K562 (cell line): ENCODE data around the gene ARL5C. TPM values are rescaled to one million over a fixed set of nuclear protein-coding genes. Genes with fewer than 3 reads are reported as not detected.

Source experiments
- BDP1 ChIP-seq: IDR thresholded peaks from 3 replicates; pipeline ENCODE4 v1.6.1; 2011; ENCODE audit not compliant: insufficient read length, insufficient read depth
- CTBP1 ChIP-seq: fragments of 450-650 bp; IDR thresholded peaks from 2 replicates; pipeline ENCODE4 v1.6.1; 2016; ENCODE audit warnings: borderline replicate concordance
- DIDO1 ChIP-seq: fragments of 450-650 bp; IDR thresholded peaks from 2 replicates; pipeline ENCODE4 v1.6.1; 2016; ENCODE audit warnings: low read depth, missing biosample characterization, missing genetic modification characterization
- ELF1 ChIP-seq: fragments of 200-800 bp; sonication (Bioruptor generic); IDR thresholded peaks from 2 replicates; pipeline ENCODE4 v1.6.1; 2016; ENCODE audit warnings: missing genetic modification characterization, missing compliant biosample characterization
- EP300 ChIP-seq: IDR thresholded peaks from 2 replicates; pipeline ENCODE4 v1.6.1; 2012; ENCODE audit warnings: low read length, improper control_type of control experiment
- HSF4 ChIP-seq: fragments of 250-450 bp; sonication (Bioruptor Pico); IDR thresholded peaks from 2 replicates; pipeline ENCODE4 v2.1.2; 2022; ENCODE audit warnings: mild to moderate bottlenecking, moderate library complexity, borderline replicate concordance
- IRF1 ChIP-seq: sonication (generic); formaldehyde crosslinking; IDR thresholded peaks from 2 replicates; pipeline ENCODE4 v1.8.0; 2022; ENCODE audit warnings: missing genetic modification reagents, mild to moderate bottlenecking, borderline replicate concordance
- MIER1 ChIP-seq: fragments of 450-650 bp; IDR thresholded peaks from 2 replicates; pipeline ENCODE4 v1.6.1; 2016; ENCODE audit warnings: antibody characterized with exemption, mild to moderate bottlenecking, low read depth
- MTA3 ChIP-seq: fragments of 450-650 bp; formaldehyde crosslinking; IDR thresholded peaks from 2 replicates; pipeline ENCODE4 v1.6.1; 2017; ENCODE audit warnings: mild to moderate bottlenecking, borderline replicate concordance
- MYNN ChIP-seq, 2 experiments: sonication (generic); formaldehyde crosslinking in 1 of 2; IDR thresholded peaks; 2 replicates each; pipeline versions ENCODE4 v1.5.0 to v1.6.1; 2016 to 2020; ENCODE audit warnings: antibody characterized with exemption in 1 of 2, missing genetic modification reagents in 1 of 2
- SAP30 ChIP-seq: fragments of 200-600 bp; sonication (generic); IDR thresholded peaks from 2 replicates; pipeline ENCODE4 v1.6.1; 2012; ENCODE audit warnings: borderline replicate concordance, low read depth, mild to moderate bottlenecking, moderate library complexity, low read length, control low read depth, inconsistent platforms; ENCODE audit not compliant: insufficient read depth, poor library complexity, severe bottlenecking
- SMAD1 ChIP-seq: fragments of 150-350 bp; IDR thresholded peaks from 2 replicates; pipeline ENCODE4 v1.6.1; 2014; ENCODE audit warnings: low read length, low read depth; ENCODE audit not compliant: partially characterized antibody
- ZBTB1 ChIP-seq: sonication (generic); formaldehyde crosslinking; IDR thresholded peaks from 2 replicates; pipeline ENCODE4 v1.8.1; 2023; ENCODE audit warnings: missing genetic modification reagents, low read depth, mild to moderate bottlenecking, borderline replicate concordance
- ZBTB17 ChIP-seq: fragments of 450-650 bp; formaldehyde crosslinking; IDR thresholded peaks from 2 replicates; pipeline ENCODE4 v1.4.0; 2020; ENCODE audit warnings: mild to moderate bottlenecking
- ZNF124 ChIP-seq: sonication (generic); formaldehyde crosslinking; IDR thresholded peaks from 2 replicates; pipeline ENCODE4 v1.8.1; 2022; ENCODE audit warnings: missing genetic modification reagents
- ZNF184 ChIP-seq: sonication (generic); formaldehyde crosslinking; IDR thresholded peaks from 2 replicates; pipeline ENCODE4 v1.5.0; 2020; ENCODE audit warnings: missing genetic modification reagents
- ZNF707 ChIP-seq: fragments of 250-450 bp; sonication (Bioruptor Pico); conservative IDR thresholded peaks from 2 replicates; pipeline ENCODE4 v1.8.0; 2022; ENCODE audit warnings: inconsistent platforms, mild to moderate bottlenecking, moderate library complexity
- polyA plus RNA-seq, 8 experiments: library from polyadenylated mRNA; depleted of rRNA in 4 of 8; stranded (reverse) in 5 of 8; unstranded in 3 of 8; fragments of >200 nt; fragmentation: Nextera tagmentation in 2 of 8; fragmentation: Illumina TruSeq in 1 of 8; extraction: Ambion mirVana in 2 of 8; extraction: Trizol in 1 of 8; gene quantifications; 2 replicates each; pipeline versions ENCODE4 v1.2.1 to v1.2.3, GENCODE V29; 2011 to 2014; ENCODE audit warnings: inconsistent platforms in 1 of 8, missing spikeins in 1 of 8
- total RNA-seq, 7 experiments: library from RNA; depleted of rRNA in 6 of 7; stranded (reverse); fragments of >200 nt in 6 of 7; fragmentation: Illumina TruSeq in 2 of 7; extraction: Trizol in 2 of 7; gene quantifications; 2 replicates each; pipeline versions ENCODE4 v1.2.1 to v1.2.3, GENCODE V29; 2011 to 2021; ENCODE audit warnings: low replicate concordance in 1 of 7
- TF ChIP-seq, protein P1 (sequence below): fragments of 450-650 bp; IDR thresholded peaks from 2 replicates; pipeline ENCODE4 v1.6.1; 2016; ENCODE audit warnings: mild to moderate bottlenecking
- TF ChIP-seq, protein P2 (sequence below): fragments of 450-650 bp; IDR thresholded peaks from 2 replicates; pipeline ENCODE4 v1.6.1; 2017; ENCODE audit warnings: mild to moderate bottlenecking, moderate library complexity
- TF ChIP-seq, protein P3 (sequence below): fragments of 450-650 bp; IDR thresholded peaks from one replicate; pipeline ENCODE4 v1.6.1; 2018; ENCODE audit warnings: mild to moderate bottlenecking, moderate library complexity; ENCODE audit not compliant: partially characterized antibody

ARL5C gene
- total and polyA plus RNA-seq, 9 of the 15 experiments (the other 6 are each of a cell fraction or from before 2014, with no cell fraction given), result not detected

- TF ChIP-seq, protein P1, sequence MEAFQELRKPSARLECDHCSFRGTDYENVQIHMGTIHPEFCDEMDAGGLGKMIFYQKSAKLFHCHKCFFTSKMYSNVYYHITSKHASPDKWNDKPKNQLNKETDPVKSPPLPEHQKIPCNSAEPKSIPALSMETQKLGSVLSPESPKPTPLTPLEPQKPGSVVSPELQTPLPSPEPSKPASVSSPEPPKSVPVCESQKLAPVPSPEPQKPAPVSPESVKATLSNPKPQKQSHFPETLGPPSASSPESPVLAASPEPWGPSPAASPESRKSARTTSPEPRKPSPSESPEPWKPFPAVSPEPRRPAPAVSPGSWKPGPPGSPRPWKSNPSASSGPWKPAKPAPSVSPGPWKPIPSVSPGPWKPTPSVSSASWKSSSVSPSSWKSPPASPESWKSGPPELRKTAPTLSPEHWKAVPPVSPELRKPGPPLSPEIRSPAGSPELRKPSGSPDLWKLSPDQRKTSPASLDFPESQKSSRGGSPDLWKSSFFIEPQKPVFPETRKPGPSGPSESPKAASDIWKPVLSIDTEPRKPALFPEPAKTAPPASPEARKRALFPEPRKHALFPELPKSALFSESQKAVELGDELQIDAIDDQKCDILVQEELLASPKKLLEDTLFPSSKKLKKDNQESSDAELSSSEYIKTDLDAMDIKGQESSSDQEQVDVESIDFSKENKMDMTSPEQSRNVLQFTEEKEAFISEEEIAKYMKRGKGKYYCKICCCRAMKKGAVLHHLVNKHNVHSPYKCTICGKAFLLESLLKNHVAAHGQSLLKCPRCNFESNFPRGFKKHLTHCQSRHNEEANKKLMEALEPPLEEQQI, result no peak; the same call in 1 of the 2 replicates
- 0 out of 2 replicates have a peak, but pooled peaks have one; percentile 47 for TF ChIP-seq ELF1
- TF ChIP-seq IRF1 (CRISPR knock-in tag), result no peak
- TF ChIP-seq MYNN (IDR thresholded peaks at IDR 0.05), result 0 out of 2 replicates have a peak, but pooled peaks have one; percentile 5
- no peak for TF ChIP-seq MYNN (CRISPR knock-in tag; IDR thresholded peaks at IDR 0.05)
- TF ChIP-seq, protein P2, sequence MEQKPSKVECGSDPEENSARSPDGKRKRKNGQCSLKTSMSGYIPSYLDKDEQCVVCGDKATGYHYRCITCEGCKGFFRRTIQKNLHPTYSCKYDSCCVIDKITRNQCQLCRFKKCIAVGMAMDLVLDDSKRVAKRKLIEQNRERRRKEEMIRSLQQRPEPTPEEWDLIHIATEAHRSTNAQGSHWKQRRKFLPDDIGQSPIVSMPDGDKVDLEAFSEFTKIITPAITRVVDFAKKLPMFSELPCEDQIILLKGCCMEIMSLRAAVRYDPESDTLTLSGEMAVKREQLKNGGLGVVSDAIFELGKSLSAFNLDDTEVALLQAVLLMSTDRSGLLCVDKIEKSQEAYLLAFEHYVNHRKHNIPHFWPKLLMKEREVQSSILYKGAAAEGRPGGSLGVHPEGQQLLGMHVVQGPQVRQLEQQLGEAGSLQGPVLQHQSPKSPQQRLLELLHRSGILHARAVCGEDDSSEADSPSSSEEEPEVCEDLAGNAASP, result no peak
- no peak for TF ChIP-seq ZBTB17
- no peak for TF ChIP-seq ZBTB1 (CRISPR knock-in tag)
- TF ChIP-seq MTA3, result 0 out of 2 replicates have a peak, but pooled peaks have one; percentile 38
- no peak for TF ChIP-seq DIDO1 (tag)
- no peak for TF ChIP-seq ZNF707
- TF ChIP-seq SMAD1, result no peak
- no peak for TF ChIP-seq SAP30
- no peak for TF ChIP-seq HSF4 (CRISPR knock-in tag)
- TF ChIP-seq, protein P3, sequence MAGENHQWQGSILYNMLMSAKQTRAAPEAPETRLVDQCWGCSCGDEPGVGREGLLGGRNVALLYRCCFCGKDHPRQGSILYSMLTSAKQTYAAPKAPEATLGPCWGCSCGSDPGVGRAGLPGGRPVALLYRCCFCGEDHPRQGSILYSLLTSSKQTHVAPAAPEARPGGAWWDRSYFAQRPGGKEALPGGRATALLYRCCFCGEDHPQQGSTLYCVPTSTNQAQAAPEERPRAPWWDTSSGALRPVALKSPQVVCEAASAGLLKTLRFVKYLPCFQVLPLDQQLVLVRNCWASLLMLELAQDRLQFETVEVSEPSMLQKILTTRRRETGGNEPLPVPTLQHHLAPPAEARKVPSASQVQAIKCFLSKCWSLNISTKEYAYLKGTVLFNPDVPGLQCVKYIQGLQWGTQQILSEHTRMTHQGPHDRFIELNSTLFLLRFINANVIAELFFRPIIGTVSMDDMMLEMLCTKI, result no peak
- peak; percentile 71 for TF ChIP-seq EP300
- TF ChIP-seq ZNF124, result no peak
- TF ChIP-seq MIER1, result no peak
- peak; percentile 100 for TF ChIP-seq BDP1
- no peak for TF ChIP-seq ZNF184 (CRISPR knock-in tag)
- no peak; the same call in 1 of the 2 replicates for TF ChIP-seq CTBP1
These were observed 12.3 kb downstream of the ARL5C start (continued) for GRCh38 chr17:39153599-39154051.
